Suppressor macrophage treated with lipopolysaccharide for 1 hour (primary cell): ENCODE measurements around the gene ANKRD18B.
"Not testable (repeated sequence)": the region's sequence is repeated elsewhere in the genome, so short reads cannot be mapped to it uniquely, and the experiment has no call there.

Source experiments
- DNase-seq, 3 donors: peaks; one replicate each; pipeline ENCODE4 v3.0.0-alpha.2; 2020 to 2022

ANKRD18B gene

GRCh38 chr9:33535541-33535940 is 11.5 kb downstream of the ANKRD18B start:
- no peak for DNase-seq

GRCh38 chr9:33543463-33543862 is 19.4 kb downstream of the ANKRD18B start:
- DNase-seq = not testable (repeated sequence)

- DNase-seq = not testable (repeated sequence)
Observed at GRCh38 chr9:33545715-33546114, 21.7 kb downstream of the ANKRD18B start.

- not testable (repeated sequence) for DNase-seq
Observed at GRCh38 chr9:33548816-33549215, 24.8 kb downstream of the ANKRD18B start.

GRCh38 chr9:33549418-33549817 is 25.4 kb downstream of the ANKRD18B start:
- not testable (repeated sequence) for DNase-seq

- not testable (repeated sequence) for DNase-seq
Observed at GRCh38 chr9:33551183-33551582, 27.1 kb downstream of the ANKRD18B start.

GRCh38 chr9:33552315-33552725 is 28.3 kb downstream of the ANKRD18B start:
- not testable (repeated sequence) for DNase-seq

- not testable (repeated sequence) for DNase-seq
Observed at GRCh38 chr9:33560217-33560616, 36.2 kb downstream of the ANKRD18B start.

- not testable (repeated sequence) for DNase-seq
Observed at GRCh38 chr9:33562196-33562595, 38.1 kb downstream of the ANKRD18B start.

- DNase-seq = not testable (repeated sequence)
Observed at GRCh38 chr9:33567776-33568175, 43.7 kb downstream of the ANKRD18B start.

- not testable (repeated sequence) for DNase-seq
Observed at GRCh38 chr9:33577786-33578185, 53.7 kb downstream of the ANKRD18B start.

- not testable (repeated sequence) for DNase-seq
Observed at GRCh38 chr9:33579996-33580395, 55.9 kb downstream of the ANKRD18B start.

- DNase-seq = not testable (repeated sequence)
Observed at GRCh38 chr9:33582686-33583085, 58.6 kb downstream of the ANKRD18B start.

GRCh38 chr9:33586128-33586527 is 62.1 kb downstream of the ANKRD18B start:
- DNase-seq = not testable (repeated sequence)

- DNase-seq = not testable (repeated sequence)
Observed at GRCh38 chr9:33587799-33588198, 63.7 kb downstream of the ANKRD18B start.

GRCh38 chr9:33588876-33589275 is 64.8 kb downstream of the ANKRD18B start:
- not testable (repeated sequence) for DNase-seq

GRCh38 chr9:33590857-33591256 is 66.8 kb downstream of the ANKRD18B start:
- not testable (repeated sequence) for DNase-seq

GRCh38 chr9:33596974-33597373 is 72.9 kb downstream of the ANKRD18B start:
- DNase-seq = not testable (repeated sequence)

- DNase-seq = peak in 1 of 3 donors; percentile 11
Observed at GRCh38 chr9:33597386-33597785, 73.3 kb downstream of the ANKRD18B start.

GRCh38 chr9:33598796-33599379 is 74.8 kb downstream of the ANKRD18B start:
- not testable (repeated sequence) for DNase-seq

- DNase-seq = not testable (repeated sequence)
Observed at GRCh38 chr9:33600911-33601310, 76.9 kb downstream of the ANKRD18B start.

- DNase-seq = not testable (repeated sequence)
Observed at GRCh38 chr9:33604249-33604648, 80.2 kb downstream of the ANKRD18B start.

- DNase-seq = not testable (repeated sequence)
Observed at GRCh38 chr9:33604936-33605335, 80.9 kb downstream of the ANKRD18B start.

GRCh38 chr9:33611358-33611757 is 87.3 kb downstream of the ANKRD18B start:
- no peak for DNase-seq

GRCh38 chr9:33612410-33612809 is 88.4 kb downstream of the ANKRD18B start:
- DNase-seq = not testable (repeated sequence)
